Stimulated activated CD8-positive, alpha-beta memory T cell treated with anti-CD3 and anti-CD28 coated beads, Interleukin-15, amount 100 ng/mL, for 24 hours (primary cell): Measurements from ENCODE around the gene SRPRB.

ENCODE experiments used
- DNase-seq: peaks from one replicate; pipeline ENCODE4 v3.0.0-alpha.2; 2020; ENCODE audit warnings: low read depth

SRPRB gene

DNA sequence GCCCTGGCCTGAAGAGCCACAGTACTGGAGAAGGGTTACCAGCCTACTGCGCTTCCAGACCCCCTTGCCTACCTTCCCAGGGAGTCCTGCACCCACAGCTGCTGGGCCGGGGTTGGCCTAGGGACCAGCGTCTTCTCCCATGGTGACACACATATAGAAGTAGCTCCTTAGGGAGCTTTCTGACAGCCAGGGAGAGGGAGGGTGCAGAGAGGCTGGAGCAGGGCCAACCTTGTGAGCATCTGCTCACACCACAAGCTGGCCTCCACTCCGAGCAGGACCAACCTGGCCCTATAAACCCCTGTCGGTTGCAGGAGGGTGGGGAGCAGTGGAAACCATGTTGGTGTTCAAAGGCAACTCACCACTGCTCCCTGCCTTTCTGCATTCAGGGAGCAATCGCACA is 35.2 kb downstream of the SRPRB start:
- no peak for DNase-seq

DNA sequence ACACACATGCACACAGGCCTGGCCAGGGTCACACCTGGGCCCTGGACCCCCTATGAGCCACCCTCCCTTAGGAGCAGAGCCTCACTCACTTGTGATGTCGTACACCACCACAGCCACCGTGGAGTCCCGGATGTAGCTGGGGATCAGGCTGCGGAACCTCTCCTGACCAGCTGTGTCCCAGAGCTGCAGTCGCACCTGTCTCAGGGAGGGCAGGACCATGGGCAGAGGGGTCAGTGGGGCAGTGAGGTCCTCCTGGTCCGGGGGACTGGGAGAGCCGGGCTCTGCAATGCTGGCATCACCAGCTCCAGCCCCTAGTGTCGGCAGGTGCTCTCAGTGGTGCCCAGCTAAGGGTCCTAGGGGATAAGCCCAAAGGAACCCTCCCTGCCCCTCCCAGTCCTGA is 35.6 kb downstream of the SRPRB start:
- DNase-seq: no peak

DNA sequence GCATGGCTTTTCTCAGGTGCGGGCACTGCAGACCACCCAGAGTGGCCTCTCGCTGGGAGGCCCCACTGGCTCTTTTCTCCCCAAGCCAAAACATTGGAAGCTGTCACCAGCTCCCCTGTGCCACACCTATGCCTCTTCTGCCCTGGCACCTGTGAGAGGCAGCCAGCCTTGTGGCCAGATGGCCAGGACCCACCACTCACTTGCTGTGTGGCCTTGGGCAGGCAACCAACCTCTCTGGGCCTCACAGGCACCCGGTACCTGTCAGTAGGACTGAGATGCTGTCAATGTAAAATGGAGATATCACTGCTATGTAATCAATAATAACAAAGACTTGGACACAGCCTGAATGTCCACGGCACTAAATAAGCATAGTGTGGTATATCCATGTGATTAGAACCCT is 36.5 kb downstream of the SRPRB start:
- DNase-seq: no peak

DNA sequence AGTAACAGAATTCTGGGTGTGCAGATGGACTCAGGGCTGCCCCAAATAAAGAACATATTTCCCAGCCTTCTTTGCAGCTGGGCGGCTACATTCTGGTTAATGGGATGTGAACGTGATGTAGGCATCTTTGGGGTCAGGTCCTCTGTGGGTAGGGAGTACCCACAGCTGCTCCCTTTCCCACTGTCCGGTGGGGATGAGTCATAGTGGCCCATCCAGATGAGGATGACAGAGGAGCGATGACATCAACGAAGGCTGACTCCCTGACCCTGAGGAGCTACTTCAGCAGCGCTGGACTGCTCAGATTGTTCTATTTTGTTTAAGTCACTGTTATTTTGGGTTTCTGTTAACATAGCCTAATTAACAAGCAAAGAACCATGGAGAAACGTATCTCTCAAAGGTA is 38.0 kb downstream of the SRPRB start:
- DNase-seq: no peak

DNA sequence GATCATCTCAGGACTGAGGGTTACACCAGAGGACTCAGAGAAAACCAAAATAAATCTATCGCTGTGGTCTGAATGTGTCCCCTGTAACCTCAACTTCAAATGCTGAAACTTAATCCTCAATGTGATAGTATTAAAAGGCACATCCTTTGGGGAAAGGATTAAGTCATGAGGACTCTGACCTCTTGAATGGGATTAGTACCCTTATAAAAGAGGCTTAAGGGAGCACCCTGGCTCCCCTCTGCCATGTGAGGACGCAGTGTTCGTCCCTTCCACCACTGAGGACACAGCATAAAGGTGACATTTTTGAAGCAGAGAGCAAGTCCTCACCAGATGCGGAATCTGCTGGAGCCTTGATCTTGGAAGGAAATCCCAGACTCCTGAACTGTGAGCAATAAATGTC is 39.5 kb downstream of the SRPRB start:
- no peak for DNase-seq

DNA sequence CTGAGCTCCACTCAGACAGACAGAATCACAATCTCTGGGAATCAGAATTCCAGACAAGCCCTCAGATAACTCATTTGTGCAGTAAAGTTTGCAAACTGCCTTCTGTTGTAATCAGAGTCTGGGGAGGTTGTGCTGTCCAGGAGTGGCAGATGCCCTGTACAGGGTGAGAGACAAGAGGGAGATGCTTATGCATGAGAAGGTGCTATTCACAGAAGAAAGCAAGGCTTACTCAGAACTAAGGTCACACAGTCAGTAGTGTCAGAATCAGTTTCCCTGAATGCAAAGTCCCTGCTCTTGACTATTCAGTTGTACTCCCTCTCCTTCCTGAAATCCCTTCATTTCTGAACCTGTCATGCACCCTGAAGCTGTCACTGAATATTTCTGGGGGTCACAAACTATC is 43.7 kb downstream of the SRPRB start:
- no peak for DNase-seq

DNA sequence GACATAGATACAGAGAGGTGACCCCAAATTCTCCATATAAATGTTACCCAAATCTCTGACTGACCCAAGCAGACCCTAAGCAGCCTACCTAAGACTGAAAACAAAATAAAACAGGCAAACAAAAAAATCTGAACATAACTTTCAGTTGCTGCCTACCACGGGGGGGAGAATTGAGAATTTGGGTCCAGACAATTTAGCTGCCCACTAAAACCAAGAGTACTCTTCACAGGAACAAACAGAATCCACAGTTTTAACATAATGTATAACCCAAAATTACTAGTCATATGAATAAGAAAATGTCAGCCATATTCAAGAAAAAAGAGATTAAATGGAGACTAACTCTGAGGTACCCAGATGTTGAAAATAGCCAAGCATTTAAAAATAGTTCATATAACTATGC is 44.4 kb downstream of the SRPRB start:
- DNase-seq: no peak

DNA sequence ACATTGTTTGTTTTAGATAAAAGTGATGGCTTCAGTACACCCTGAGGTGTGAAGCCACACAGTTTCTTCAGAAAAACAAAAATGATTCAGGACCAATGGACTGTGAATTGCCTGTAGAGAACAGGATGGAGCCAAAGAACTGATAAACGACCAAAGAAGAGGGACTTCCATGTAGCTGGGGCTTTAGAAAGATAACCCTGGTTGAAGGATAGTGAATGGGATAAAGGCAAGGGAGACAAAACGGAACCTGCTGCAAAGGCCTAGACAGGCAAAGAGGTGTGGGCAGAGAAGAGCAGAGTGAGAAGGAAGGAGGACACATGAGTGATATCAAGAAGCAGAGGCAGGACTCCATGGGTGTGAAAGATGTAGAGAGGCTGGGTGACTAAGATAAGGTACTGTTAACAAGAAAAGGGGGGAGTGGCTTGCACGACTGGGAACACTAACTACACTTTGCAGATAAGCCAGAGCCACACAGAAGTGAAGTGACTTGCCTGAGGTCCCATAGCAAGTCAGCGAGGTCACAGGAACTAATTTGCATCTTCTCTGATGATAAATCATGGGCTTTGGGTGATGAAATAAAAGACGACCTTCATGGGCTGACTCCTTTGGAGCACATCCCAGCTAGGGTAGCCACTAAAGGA is 45.8 kb downstream of the SRPRB start:
- DNase-seq: no peak

DNA sequence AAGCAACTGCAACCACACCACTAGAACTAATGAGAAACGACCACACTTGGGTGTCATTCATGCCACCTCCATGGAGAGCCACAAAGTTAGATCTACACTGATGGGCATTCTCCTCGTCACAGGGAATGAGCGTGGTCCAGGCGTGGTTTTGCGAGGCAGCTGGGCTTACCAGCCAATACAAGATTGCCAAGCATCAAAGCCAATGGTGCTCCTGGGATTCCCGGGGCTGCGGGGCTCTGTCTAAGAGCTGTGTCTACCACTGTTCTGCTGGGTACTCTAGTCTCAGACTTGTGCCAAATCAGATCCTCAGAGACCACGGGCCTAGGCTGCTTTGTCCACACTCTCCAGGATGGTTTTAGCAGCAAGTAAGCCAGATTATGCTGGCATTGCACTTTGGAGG is 46.3 kb downstream of the SRPRB start:
- DNase-seq: no peak

DNA sequence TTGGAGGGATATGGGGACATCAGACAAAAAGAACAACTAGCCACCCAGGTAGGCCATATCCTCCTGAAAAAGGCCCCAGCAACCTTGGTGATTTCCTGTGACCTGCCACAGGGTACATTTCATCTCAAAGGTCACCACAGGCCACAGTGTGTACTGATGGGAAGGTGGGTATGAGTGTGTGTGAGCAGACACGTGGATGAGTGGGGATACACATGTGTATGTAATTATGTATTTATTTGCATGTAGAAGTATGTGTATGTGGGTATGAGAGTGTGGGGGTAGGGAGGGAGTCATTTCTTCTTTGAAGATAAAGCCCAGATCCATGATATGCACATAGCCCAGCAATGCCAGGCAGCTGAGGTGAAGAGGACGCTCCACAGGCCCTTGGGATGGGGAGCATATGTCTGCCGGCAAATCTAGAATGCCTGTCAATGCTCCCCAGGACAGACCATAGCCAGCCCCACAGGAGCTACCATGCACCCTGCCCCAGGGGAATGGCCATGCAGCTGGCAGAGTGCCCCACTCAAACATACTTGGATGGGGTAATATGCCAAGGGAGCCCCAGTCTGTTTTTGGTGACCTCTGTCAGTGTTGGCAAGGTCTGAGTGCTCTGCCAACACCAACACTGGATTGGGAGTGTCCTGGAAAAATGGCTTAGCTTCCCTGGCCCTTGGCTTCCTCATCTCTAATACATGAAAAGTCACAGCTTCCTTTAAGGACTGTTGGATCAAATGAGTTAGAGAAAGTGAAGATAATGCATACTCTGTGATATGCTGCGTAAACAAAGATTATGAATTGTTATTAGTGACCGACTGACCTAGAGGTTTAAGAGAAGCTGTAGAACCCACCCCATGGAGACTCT is 47.7 kb downstream of the SRPRB start:
- DNase-seq: no peak

DNA sequence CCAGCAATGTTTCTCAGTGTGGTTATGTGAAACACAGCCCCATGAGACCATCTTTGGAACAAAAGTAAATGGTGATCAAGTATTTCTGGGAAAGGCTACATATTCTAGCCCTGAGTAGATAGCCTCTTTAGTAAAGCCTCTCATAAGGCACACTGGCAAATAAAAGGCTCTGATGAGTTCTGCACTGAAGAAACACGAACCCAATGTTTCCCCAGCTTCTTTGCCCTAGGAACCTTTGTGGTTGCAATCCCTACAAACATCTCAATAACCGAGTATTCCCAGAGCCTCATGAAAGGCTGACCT is 48.3 kb downstream of the SRPRB start:
- DNase-seq: no peak

DNA sequence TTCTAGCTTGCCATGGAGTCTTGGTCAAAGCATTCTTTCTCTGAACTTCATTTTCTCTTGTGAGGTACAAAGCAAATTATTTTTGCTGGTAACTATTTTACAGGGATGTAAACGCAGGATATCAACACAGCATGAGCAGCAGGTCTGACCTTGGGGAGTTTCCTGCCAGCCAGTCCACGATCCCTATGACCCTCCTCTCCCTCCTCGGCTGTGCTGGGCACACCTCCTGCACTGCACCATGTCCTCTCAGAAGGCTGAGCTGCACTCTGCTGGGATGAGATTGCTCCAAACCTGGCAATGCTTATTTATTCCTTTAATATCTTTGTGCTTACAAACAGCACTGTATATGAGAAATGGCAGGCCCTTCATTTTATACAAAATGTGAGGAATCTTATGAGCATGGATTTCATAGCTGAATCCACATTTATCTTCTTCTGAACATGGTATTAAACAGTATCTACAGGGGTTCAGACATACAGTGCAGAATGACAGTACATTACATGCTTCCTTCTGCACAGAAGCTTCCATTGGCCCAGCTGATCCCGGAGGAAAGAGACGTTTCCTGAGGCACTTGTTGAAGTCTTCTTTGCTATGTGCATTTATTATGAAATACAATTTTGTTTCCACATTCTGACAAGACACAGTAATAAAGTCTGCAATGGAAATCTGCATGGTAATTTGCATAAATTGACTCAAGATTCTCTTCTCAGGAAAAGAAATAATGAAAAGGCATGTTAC is 48.8 kb downstream of the SRPRB start:
- no peak for DNase-seq

DNA sequence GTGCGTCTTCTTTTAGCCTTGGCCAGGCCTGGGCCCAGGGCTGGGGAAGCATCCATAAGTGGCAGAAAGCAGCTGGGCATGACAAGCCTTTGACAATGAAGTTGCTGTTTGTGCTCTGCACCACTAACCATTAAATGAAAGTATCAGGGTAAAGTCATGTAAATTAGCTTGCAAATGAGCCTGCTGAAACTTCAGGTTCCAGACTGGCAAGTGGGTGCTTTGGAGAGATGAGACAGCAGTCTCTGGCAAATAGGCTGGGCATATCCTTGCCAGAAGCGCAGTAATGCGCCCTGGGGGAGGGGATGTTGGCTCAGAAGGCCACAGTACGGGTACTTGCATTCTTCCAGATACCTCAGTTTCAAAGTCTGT is 49.4 kb downstream of the SRPRB start:
- no peak for DNase-seq

DNA sequence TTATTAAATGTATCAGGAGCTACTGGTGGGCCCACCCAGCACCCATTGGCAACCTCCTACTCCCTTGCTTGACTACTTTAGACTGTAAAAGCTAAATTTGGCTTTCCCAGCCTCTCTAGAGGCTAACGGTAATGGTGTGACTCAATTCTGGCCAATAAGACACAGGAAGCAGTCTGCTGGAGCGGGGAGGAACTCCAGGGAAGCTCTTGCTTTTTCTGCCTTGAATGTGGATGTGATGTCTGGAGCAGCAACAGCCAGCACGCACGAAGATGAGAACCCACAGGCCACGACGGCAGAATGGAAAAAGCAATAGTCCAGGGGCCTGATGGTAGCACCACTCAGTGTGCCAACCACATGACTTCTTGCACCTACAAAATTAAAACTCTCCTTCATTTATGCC is 50.2 kb downstream of the SRPRB start:
- DNase-seq: no peak

DNA sequence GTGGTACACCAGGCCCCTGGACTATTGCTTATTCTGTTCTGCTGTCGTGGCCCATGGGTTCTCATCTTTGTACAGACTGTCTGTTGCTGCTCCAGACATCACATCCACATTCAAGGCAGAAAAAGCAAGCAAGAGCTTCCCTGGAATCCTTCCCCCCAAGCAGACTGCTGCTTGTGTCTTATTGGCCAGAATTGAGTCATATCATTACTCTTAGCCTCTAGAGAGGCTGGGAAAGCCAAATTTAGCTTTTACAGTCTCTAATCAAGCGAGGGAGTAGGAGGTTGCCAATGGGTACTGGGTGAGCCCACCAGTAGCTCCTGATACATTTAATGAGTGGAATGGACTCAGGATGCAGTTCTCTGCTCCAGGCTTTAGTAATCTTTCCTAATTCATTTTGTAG is 50.7 kb downstream of the SRPRB start:
- DNase-seq: no peak

DNA sequence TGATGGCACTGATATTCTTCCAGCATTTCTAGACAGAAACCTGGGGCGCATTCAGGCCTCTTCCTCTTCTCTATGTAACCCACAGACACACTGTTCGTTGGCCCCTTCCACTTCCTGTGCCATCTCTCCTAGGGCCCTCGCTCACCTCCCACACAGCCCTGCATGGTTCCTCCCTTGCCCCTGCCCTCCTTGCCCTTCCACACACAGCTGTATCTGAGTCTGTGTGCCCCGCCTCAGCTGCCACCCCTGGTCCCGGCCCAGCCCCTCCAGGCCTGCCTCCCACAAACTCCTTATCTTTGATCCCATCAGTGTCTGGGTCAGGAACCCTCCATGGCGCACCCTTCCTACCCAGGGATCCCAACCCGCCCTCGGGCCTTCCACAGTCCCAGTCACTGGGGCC is 52.2 kb downstream of the SRPRB start:
- DNase-seq: no peak

DNA sequence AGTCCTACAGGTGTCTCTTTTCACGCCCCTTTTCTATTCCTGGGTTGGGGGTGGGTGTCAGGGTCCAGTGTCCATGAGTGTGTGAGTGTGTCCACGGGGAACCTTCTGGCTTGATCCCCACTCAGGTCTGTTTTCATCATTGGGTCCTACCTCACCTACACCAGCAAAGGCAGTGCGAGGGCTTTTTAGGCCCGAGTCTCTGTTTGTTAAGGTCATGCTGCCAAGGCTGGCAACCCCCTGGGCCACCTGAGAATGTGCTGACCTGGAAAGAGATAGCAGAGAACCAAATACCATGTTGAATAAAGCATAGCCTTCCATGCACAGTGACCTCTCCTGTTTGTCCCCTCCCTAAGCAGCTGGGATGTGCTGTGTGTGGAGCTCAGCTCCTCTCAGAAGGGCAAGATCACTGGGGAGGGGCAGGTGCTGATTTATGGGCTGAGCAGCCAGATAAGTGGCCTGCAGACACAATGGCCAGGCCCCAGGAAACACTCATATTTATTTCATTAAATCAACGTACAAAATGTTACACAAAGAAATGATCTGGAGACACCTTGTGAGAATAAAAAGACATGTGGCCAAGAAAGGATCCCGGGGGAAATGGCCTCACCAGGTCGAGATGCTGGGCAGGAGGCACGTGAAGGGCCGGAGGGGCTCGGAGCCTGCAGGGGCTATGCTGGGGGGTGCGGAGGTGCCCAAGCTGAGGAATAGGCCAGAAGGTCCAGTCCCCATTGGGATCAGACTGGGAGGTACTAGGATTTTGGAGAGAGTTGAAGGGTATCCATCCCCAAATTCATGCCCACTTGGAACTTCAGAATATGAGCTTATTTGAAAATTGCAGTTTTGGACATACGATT is 54.0 kb downstream of the SRPRB start:
- no peak for DNase-seq

DNA sequence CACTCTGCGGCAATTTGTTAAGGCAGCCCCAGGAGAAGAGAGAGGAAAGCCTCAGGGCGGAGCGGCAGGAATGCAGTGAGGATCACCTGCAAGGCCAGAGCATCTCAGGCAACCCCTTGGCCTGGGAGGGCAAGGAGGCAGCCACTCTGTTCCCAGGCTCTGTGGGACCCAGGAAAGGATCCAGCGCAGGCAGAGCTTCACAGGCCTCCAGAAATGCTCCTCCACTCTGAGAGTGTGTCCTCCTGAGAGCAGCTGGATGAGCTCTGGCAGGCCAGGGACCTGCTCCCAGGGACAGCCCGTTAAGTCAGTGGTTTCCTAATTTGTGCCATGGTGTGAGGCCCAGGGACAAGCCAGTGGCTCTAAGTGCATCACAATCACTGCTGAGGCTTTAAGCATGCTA is 54.9 kb downstream of the SRPRB start:
- no peak for DNase-seq

DNA sequence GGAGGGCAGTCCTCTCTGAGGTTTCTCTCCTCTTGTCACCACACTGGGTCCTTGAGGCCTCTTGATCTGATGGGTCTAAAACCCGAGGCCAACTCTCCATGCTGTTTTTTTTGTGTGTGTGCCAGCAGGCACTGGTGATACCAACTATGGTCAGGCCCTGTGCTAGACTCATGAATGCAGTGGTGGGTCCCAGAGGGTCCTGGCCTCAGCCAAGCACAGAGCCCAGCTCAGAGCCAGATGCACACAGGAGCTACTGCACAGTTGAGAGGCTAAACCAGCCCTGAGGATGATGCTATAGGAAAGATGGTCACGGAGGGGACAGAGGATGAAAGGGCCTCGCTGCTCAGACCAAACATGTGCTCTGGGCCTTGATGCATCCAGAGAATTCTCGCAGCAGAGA is 56.5 kb downstream of the SRPRB start:
- DNase-seq: no peak

DNA sequence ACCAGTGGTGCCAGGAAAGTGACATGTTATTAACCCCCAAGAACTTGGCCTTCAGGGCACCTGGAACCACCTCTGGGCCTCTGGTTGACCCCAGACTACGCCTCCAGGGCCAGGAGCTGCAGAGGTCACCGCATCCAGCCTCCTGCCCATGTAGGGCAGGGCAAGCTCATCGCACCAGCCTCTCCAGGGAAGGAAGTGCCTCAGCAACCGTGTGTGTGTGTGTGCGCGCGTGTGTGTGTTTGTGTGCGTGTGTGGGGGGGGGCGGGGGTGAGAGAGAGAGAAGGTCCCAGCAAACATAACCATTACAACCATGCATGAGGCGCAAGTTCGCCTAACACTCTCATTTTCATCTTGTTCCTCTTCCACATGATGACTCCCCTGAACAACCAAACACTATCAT is 58.3 kb downstream of the SRPRB start:
- DNase-seq: no peak

DNA sequence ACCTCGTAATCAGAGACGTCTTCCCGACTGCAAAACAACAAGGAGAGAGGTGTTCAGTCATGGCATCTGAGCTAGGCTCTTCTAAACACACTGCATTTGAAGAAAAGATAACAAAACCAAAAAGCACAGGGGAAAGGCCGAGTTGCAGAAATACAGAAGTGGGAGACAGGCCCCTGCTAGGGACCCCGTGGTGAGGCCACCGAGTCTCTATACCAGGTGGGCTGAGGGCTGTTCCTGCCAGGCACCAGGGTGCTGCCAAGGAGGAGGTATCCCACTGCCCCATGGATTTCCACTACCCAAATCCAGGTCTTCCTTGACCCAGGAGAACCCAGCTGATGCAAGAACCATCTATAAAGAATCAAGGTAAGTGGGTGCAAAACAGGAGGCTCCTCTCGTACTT is 59.0 kb downstream of the SRPRB start:
- DNase-seq: no peak

DNA sequence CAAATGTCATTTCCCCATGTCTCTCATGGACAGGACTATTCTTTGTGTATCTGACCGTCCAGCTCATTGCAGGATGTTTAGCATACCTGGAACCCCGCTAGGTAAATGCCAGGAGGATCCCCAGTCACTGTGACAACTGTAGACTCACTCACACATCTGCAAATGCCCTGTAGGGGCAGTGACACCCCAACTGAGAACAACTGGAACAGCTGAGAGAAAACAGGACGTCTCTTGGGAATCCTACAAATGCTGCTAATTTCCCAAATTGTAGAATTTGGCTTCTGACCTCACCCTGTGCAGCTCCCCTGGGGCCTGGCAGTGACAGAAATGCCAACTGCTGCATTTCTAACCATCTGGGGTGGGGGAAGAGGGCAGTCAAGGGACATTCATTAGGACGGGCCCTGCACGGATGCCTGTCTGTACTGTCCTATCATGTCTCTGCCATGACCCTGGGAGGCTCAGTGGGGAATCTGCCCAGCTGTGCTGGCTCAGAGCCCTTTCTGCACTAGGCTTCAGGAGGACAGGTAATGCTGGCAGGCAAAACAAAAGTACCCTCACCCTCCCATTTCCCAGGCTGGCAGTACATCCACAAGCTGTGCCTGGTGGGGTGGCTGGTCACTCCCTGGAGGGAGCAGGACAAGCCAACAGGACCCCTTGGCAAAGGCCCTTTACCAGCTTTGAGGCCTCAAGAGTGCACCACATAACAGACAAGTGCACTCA is 59.7 kb downstream of the SRPRB start:
- no peak for DNase-seq
